Measurements from ENCODE around the gene BCAS3.
"Not testable (repeated sequence)": the region's sequence is repeated elsewhere in the genome, so short reads cannot be mapped to it uniquely, and the experiment has no call there.

BCAS3 gene

GRCh38 chr17:60748204-60748603 is 70.6 kb downstream of the BCAS3 start:
- DNase-seq, result no peak

GRCh38 chr17:60749050-60749449 is 71.4 kb downstream of the BCAS3 start:
- DNase-seq, result no peak

- DNase-seq, result no peak
Observed at GRCh38 chr17:60749708-60750107, 72.1 kb downstream of the BCAS3 start.

- DNase-seq, result no peak
Observed at GRCh38 chr17:60750640-60751039, 73.0 kb downstream of the BCAS3 start.

GRCh38 chr17:60751884-60752283 is 74.2 kb downstream of the BCAS3 start:
- DNase-seq, result no peak

DNA sequence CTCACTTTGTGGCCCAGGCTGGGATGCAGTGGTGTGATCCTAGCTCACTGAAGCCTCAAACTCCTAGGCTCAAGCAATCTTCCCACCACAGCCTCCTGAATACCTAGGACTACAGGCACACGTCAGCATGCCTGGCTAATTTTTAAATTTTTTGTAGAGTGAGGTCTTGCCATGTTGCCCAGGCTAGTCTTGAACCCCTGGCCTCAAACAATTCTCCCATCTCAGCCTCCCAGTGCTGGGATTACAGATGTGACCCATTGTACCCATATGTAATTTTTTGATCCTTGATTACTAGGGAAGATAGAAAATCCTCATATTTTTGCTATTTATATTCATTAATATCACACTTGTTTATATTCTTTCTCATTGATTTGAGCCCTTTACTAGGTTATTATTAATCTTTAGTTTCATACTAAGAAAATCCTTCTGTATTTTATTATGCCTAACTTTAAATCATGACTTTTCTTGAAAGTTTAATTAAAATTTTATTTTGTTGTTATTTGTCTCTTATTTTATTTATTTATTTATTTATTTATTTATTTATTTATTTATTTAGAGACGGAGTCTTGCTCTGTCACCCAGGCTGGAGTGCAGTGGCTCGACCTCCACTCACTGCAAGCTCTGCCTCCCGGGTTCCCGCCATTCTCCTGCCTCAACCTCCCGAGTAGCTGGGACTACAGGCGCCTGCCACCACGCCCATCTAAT is 75.4 kb downstream of the BCAS3 start:
- no peak for DNase-seq

GRCh38 chr17:60754057-60754604 is 76.5 kb downstream of the BCAS3 start:
- DNase-seq, result no peak

GRCh38 chr17:60756798-60757197 is 79.1 kb downstream of the BCAS3 start:
- not testable (repeated sequence) for DNase-seq

GRCh38 chr17:60757437-60757836 is 79.8 kb downstream of the BCAS3 start:
- no peak for DNase-seq

GRCh38 chr17:60759756-60760155 is 82.1 kb downstream of the BCAS3 start:
- no peak for DNase-seq

DNA sequence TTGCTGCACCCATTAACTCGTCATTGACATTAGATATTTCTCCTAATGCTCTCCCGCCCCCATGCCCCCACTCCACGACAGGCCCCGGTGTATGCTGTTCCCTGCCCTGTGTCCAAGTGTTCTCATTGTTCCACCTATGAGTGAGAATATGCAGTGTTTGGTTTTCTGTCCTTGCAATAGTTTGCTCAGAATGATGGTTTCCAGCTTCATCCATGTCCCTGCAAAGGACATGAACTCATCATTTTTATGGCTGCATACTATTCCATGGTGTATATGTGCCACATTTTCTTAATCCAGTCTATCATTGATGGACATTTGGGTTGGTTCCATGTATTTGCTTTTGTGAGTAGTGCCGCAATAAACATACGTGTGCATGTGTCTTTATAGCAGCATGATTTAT is 83.7 kb downstream of the BCAS3 start:
- not testable (repeated sequence) for DNase-seq

GRCh38 chr17:60766778-60767190 is 89.1 kb downstream of the BCAS3 start:
- no peak for DNase-seq

DNA sequence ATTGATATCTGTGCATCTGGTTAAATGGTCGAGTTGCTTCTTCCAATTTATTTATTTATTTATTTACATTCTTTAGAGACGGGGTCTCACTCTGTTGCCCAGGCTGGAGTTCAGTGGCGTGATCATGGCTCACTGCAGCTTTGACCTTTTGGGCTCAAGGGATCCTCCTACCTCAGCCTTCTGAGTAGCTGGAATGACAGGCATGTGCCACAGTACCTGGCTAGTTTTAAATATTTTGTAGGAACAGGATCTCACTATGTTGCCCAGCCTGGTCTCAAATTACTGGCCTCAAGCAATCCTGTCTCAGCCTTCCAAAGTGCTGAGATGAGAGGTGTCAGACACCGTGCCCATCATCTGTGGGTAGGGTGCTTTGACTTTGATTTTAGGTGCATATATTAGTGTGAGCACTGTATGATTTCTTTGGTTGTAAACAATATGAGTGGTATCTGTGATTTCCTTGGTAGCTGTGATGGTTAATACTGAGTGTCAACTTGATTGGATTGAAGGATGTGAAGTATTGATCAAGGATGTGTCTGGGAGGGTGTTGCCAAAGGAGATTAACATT is 90.2 kb downstream of the BCAS3 start:
- DNase-seq, result no peak

DNA sequence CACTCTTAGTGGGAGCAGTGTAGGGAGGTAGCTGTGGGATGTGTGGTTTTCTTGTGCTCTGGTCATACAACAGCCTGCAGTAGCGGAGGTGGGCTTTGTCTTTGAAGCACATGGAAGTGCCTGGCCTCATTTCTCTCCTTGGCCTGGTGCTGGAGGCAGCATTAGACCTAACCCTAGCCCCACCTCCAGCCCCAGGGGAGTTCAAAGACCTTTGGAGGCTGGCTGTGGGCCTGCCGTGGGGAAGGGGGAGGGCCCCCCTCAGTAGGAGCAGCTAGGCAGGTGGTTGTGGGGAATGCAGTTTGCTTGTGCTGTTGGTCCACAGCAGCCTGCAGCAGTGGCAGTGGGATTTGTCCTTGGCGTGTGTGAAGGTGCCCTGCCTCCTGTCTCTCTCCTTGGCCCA is 91.7 kb downstream of the BCAS3 start:
- DNase-seq, result no peak

DNA sequence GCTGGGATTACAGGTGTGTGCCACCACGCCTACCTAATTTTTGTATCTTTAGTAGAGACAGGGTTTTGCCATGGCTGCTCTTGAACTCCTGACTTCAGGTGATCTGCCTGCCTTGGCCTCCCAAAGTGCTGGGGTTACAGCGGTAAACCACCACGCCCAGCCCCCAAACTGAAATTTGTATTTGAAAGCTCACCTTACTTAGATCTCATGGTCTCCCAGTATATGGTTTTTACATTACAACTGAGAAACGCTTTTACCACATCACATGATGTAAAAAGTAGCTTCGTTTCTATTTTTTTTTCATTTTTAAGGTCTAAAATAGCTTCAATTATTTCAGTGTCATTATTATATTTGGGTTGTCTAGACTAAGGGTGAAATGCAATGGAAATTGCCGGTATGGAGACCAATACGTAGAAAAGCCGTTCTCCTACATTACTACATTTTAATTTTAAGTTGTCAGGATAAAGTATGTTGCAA is 93.3 kb downstream of the BCAS3 start:
- DNase-seq, result no peak

GRCh38 chr17:60771621-60772020 is 94.0 kb downstream of the BCAS3 start:
- DNase-seq, result not testable (repeated sequence)

DNA sequence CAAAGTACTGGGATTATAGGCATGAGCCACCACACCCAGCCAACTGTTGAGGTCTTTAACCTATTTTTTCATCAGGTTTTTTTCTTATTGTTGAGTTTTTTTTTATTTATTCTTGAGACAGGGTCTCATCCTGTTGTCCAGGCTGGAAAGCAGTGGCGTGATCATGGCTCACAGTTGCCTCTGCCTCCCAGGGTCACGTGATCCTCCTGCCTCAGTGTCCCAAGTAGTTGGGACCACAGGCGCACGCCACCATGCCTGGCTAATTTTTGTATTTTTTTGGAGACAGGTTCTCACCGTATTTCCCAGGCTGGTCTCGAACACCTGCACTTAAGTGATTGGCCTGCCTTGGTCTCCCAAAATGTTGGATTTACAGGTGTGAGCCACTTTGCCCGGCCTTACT is 95.9 kb downstream of the BCAS3 start:
- no peak for DNase-seq

DNA sequence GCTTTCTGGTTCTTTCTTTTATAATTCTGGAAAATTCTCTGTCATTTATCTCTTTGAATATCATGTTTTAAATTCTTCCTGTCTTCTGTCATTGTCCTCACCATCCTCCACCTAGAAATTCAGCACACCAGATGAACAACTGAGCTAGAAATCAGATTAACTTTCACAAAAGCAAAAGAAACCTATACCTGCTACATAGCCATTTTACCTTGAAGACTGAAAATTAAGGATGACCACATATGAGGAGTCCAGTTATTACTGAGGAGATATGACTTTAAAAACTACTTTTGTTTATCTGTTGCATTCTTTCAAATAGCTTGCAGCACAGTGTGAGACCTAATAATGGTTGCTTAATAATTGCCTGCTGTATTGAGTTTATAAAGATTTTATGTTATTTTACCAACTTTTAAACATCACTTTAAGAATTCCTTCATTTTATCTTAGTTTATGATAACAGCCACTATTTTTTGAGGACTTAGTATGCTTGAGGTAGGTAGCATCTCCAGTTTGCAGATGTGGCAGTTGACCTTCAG is 104.3 kb downstream of the BCAS3 start:
- DNase-seq, result no peak

GRCh38 chr17:60782742-60783141 is 105.1 kb downstream of the BCAS3 start:
- no peak for DNase-seq

DNA sequence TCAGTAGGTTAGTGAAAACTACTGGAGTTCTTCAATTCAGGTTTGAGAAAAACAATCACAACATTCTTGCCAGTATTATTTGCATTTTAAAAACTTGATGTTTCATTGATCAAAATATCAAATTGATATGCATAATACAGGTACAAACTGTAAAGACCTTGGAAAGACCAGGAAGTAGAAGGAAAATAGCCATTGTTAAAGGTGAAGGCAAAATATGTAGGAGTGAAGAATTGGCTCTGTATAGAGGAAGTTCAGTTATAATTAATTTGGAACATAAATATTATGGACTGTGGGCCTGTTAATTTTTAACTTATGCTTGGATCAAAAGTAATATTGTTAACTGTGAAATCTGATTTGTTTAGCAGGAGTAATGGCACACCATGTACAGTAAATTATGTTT is 112.6 kb downstream of the BCAS3 start:
- DNase-seq, result no peak

GRCh38 chr17:60792250-60792898 is 114.7 kb downstream of the BCAS3 start:
- DNase-seq, result no peak

DNA sequence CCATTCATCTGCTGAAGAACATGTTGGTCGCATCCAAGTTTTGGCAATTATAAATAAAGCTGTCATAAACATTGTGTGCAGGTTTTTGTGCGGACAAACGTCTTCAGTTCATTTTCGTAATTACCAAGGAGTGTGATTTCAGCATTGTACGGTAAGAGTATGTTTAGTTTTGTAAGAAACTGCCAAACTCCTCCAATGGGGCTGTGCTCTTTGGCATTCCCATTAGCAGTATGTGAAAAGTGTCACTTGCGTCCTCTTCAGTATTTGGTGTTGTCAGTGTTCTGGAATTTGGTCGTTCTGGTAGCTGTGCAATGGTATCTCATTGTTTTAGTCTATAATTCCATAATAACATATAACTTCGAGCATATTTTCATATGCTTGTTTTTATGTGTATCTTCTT is 120.9 kb downstream of the BCAS3 start:
- no peak for DNase-seq

DNA sequence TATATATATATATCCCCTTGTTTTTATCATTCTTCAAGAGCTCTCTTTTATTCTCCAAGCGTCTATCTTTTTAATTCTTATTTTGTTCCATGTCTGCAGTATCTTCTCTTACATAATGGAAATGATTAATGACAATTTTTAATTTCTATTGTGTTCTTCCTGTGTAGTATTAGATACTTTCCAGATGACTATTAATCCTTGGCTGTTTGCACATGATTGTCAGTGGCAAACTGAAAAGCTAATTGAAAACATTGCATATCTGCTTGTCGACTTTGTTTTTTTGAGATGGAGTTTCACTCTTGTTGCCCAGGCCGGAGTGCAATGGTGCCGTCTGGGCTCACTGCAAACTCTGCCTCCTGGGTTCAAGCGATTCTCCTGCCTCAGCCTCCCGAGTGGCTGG is 124.7 kb downstream of the BCAS3 start:
- no peak for DNase-seq

- no peak for DNase-seq
Observed at GRCh38 chr17:60803059-60803458, 125.4 kb downstream of the BCAS3 start.
